Body of pancreas (tissue), 4 donors: ENCODE data around the gene MPHOSPH8. TPM values are rescaled to one million over a fixed set of nuclear protein-coding genes. Genes with fewer than 3 reads are reported as not detected.
"Not testable (repeated sequence)": the region's sequence is repeated elsewhere in the genome, so short reads cannot be mapped to it uniquely, and the experiment has no call there.

ENCODE experiments used
- ATAC-seq: fragments of 150-250 bp; one replicate; pipeline ENCODE4 v1.9.1; 2016
- DNase-seq, 4 donors: peaks; one replicate each; pipeline ENCODE4 v3.0.0-alpha.2; 2019
- H3K27ac ChIP-seq, 4 donors: fragments of 200-600 bp; sonication (generic); 1 replicate in 3 of 4; 2 replicates in 1 of 4; pipeline versions ENCODE4 v1.5.1 to v1.6.1; 2016 to 2019; ENCODE audit warnings: mild to moderate bottlenecking in 1 of 4, mixed read lengths in 1 of 4, moderate library complexity in 1 of 4
- H3K27me3 ChIP-seq, 2 donors: fragments of 200-600 bp; sonication (generic); one replicate each; pipeline ENCODE4 v1.6.0; 2016; ENCODE audit warnings: mild to moderate bottlenecking in 1 of 2
- H3K36me3 ChIP-seq, 2 donors: fragments of 200-600 bp; sonication (generic); replicated peaks in 1 of 2; 2 replicates each; pipeline ENCODE4 v1.5.1; 2016; ENCODE audit warnings: low read depth in 2 of 2; ENCODE audit not compliant: insufficient read depth in 1 of 2
- H3K4me1 ChIP-seq: fragments of 200-600 bp; sonication (generic); one replicate; pipeline ENCODE4 v1.6.0; 2016
- H3K4me3 ChIP-seq, 2 donors: fragments of 200-600 bp; sonication (generic); 1 replicate in 1 of 2; 2 replicates in 1 of 2; pipeline ENCODE4 v1.5.1; 2016 to 2019
- H3K9me3 ChIP-seq, 3 donors: fragments of 200-600 bp; sonication (generic); 1 replicate in 2 of 3; 2 replicates in 1 of 3; pipeline ENCODE4 v1.5.1; 2016
- POLR2A ChIP-seq, 3 donors: fragments of 450-650 bp; IDR thresholded peaks; one replicate each; pipeline ENCODE4 v1.6.1; 2016; ENCODE audit warnings: antibody characterized with exemption in 3 of 3, mild to moderate bottlenecking in 2 of 3
- WGBS, 2 donors: methylation state at CpG; one replicate each; pipeline ENCODE4 v1.1.5; 2017; 5-methylcytosine and 5-hydroxymethylcytosine counted together
- intact Hi-C: fragments of 100-400 bp; cut with DNase I; formaldehyde crosslinking; loops from one replicate; pipeline ENCODE4 v1.15.1; 2023
- total RNA-seq, 2 donors: library from RNA; depleted of rRNA; stranded (reverse); fragments of >200 nt; gene quantifications; one replicate each; pipeline ENCODE4 v1.1.0, GENCODE V29; 2016
- TF ChIP-seq, protein P1 (sequence below), 7 experiments: fragments of 450-650 bp in 4 of 7; fragments of 200-600 bp in 3 of 7; sonication (generic) in 3 of 7; IDR thresholded peaks; one replicate each; pipeline ENCODE4 v1.5.1; 2016 to 2019; ENCODE audit warnings: antibody characterized with exemption in 7 of 7

The MPHOSPH8 gene
- total RNA-seq, 2 donors from 2014 or later, result 18.7 to 23.4 TPM

DNA sequence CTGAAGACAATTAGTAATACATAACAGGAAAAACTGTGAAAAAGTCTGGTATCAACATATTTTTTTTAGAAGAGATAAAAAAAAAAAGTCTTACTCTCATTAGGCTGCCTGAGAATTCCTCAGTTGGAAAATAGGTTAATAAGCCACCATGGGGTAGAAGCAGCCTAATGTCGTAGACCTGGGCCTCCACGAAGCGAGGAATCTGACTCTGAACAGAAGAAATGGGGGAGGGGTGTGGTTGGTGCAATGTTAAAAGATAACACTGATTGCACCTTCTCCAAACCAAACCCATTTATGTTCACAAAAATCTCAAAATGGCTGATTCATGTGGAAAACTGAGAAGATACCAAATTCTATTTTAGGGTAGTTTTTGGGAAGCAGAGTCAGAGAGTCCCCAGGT is 62.4 kb downstream of the MPHOSPH8 start:
- no peak overlapping the region for H3K27ac ChIP-seq
- no peaks in the 10 kb centered on the region for H3K36me3 ChIP-seq
- WGBS, 2 donors, result 68 to 70% methylated on average over 3 of the region's 3 CpGs

DNA sequence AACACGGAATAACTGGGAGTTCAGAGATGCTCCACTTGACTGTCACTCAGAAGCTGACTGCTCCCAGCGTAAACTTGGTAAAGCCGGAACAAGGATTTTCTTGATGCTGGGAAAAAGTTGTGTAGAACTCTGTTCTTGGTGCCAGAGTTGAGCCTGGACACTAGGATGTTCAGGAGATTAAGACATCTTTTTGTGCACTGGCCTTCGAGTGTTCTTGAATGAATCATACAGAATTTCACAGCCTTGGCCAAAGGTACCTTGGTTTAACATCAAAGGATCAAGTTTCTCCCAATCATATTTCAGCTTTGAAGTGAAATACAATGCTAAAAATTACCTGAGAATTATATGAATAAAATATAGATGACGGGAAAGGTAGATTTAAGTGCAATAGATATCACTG is 67.5 kb downstream of the MPHOSPH8 start:
- 83 to 92% methylated on average over 3 of the region's 5 CpGs for WGBS, 2 donors
- ATAC-seq, DNase-seq, intact Hi-C loops, H3K27me3 ChIP-seq, H3K4me3 ChIP-seq, H3K27ac ChIP-seq, H3K4me1 ChIP-seq, H3K36me3 ChIP-seq, H3K9me3 ChIP-seq: not testable (repeated sequence)

More for the DNA sequence above, 62.4 kb downstream of the MPHOSPH8 start:
- TF ChIP-seq, protein P1, sequence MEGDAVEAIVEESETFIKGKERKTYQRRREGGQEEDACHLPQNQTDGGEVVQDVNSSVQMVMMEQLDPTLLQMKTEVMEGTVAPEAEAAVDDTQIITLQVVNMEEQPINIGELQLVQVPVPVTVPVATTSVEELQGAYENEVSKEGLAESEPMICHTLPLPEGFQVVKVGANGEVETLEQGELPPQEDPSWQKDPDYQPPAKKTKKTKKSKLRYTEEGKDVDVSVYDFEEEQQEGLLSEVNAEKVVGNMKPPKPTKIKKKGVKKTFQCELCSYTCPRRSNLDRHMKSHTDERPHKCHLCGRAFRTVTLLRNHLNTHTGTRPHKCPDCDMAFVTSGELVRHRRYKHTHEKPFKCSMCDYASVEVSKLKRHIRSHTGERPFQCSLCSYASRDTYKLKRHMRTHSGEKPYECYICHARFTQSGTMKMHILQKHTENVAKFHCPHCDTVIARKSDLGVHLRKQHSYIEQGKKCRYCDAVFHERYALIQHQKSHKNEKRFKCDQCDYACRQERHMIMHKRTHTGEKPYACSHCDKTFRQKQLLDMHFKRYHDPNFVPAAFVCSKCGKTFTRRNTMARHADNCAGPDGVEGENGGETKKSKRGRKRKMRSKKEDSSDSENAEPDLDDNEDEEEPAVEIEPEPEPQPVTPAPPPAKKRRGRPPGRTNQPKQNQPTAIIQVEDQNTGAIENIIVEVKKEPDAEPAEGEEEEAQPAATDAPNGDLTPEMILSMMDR (IDR thresholded peaks at IDR 0.05), result no peak
- intact Hi-C loops, result no loop called here
- Histone ChIP-seq H3K4me3 (no peak overlapping the region), H3K9me3 (no peaks in the 10 kb centered on the region), H3K4me1 (no peaks in the 10 kb centered on the region), H3K27me3 (no peaks in the 10 kb centered on the region)
- ATAC-seq, result no peak
- no peak for DNase-seq

DNA sequence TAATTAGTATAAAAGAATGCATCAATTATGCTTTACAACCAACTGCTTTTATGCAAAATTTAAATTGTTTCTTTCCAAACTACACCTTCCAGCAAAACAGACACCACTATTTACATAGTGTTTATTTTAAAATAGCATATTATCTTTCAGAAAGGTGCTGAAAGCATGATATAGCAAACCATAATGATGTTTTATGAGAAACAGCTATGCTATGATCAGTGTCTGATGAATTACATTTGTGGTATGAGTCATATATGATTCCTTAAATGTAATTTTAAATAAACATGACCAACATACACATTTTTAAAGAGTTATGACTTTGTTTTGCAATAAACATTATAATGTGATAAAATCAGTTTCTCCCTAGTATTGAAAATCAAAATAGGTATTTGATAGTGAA is 68.2 kb downstream of the MPHOSPH8 start:
- intact Hi-C loops, H3K36me3 ChIP-seq: not testable (repeated sequence)

DNA sequence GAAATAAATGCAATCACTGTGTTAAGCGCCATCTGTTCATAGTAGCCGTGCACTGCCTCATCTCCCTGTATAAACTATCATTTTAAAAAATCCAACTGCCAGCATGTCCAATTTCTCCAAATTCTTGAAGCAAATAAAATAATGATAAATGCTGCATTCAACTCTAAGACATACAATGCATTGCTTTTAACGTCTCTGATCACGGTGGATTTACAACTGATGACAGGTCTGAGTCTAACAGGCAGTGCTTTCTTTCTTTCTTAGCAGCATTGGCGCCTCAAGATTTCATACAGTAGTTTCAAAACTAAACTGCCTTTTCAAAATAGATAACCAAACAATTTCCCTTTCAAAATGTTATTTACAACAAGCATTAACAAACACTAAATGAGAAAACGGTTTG is 70.8 kb downstream of the MPHOSPH8 start:
- intact Hi-C loops, H3K9me3 ChIP-seq, H3K36me3 ChIP-seq, H3K27ac ChIP-seq, DNase-seq, H3K27me3 ChIP-seq, H3K4me3 ChIP-seq, H3K4me1 ChIP-seq, ATAC-seq: not testable (repeated sequence)
- 80 to 90% methylated on average over 6 of the region's 6 CpGs for WGBS, 2 donors

More for the DNA sequence above, 68.2 kb downstream of the MPHOSPH8 start:
- not testable (repeated sequence) for H3K4me1 ChIP-seq, H3K4me3 ChIP-seq, H3K9me3 ChIP-seq, H3K27ac ChIP-seq, ATAC-seq, DNase-seq, H3K27me3 ChIP-seq

DNA sequence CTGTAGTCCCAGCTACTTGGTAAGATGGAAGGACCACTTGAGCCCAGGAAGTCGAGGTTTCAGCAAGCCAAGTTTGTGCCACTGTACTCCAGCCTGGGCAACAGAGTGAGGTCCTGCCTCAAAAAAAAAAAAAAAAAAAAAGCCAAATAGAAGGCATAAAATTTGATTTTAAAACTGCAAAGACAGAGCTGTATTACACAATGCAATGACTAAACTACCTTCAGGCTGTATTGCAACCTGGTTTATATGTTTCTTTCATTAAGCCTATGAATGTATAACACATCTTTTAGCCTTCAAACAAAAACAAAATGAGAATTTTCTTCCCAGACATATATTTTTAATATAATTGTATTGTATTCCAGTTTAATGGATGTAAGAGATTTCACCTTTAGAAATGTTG is 75.6 kb downstream of the MPHOSPH8 start:
- H3K9me3 ChIP-seq, intact Hi-C loops, H3K4me3 ChIP-seq, H3K27ac ChIP-seq, DNase-seq, H3K4me1 ChIP-seq, ATAC-seq, H3K36me3 ChIP-seq, H3K27me3 ChIP-seq: not testable (repeated sequence)
- 94 to 100% methylated on average over 1 of the region's 1 CpG for WGBS, 2 donors

DNA sequence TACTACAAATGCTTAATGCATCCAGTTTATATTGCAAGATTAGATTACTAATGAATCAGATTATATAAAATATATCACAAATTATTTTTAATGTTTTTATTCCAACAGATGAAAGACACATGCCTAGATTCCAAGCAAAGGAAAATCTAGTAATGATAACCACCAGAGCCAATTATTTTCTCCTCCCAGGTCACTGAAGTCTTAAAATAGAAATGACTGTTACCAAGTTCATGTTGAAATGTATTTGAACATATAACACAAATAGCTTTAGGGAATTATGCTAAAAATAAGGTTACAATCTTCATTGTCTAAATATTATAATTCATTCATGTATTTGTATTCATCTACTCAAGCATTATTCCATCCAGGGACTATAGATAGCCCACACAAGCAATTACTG is 76.3 kb downstream of the MPHOSPH8 start:
- H3K9me3 ChIP-seq, H3K27me3 ChIP-seq, ATAC-seq, DNase-seq, H3K4me3 ChIP-seq, intact Hi-C loops, H3K36me3 ChIP-seq, H3K27ac ChIP-seq, H3K4me1 ChIP-seq: not testable (repeated sequence)

DNA sequence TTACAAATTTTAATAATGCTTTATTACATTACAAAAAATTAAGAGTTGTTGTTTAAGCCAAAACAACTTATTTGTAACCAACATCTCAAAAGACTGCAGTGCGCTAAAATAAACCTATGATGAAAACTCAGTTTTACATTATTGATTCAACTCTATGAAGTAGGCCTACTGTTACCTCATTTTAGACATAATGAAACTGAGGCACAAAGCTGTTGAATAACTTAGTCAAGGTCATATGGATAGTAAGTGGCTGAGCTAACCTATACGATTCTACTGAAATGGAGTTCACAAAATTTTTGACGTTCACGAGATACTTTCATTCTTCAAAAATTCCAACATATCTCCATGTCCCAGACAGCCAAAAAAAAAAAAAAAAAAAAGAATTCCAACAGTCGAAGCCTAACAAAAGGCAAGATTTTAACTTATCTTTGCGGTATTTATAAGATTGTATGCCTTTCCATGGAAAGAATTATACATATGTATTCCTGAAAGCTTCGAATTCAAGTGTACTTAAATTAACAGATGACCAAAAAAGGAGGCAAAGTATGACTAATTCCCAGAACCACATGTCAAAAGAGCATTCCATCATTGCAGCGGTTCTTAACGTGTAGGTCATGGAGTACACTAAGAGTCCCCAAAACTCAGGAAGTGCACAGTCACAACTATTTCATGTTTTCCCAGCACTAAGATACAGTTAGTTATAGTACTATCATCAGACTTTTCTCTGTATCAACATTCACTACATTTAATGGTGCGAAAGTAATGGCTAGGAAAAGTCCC is 79.9 kb downstream of the MPHOSPH8 start:
- no peak for ATAC-seq
- no peak overlapping the region for H3K4me3 ChIP-seq
- H3K27ac ChIP-seq, result no peak overlapping the region
- H3K36me3 ChIP-seq, result no peaks in the 10 kb centered on the region
- H3K9me3 ChIP-seq, result no peaks in the 10 kb centered on the region
- no peaks in the 10 kb centered on the region for H3K4me1 ChIP-seq
- no peaks in the 10 kb centered on the region for H3K27me3 ChIP-seq
- intact Hi-C loops, result no loop called here
- 77 to 79% methylated on average over 10 of the region's 10 CpGs for WGBS, 2 donors
- no peak for TF ChIP-seq POLR2A (IDR thresholded peaks at IDR 0.05)
- TF ChIP-seq, protein P1 (IDR thresholded peaks at IDR 0.05), result no peak
- DNase-seq, result no peak
